ENCODE measurements around the gene KRTAP12-3.

Gene KRTAP12-3

DNA sequence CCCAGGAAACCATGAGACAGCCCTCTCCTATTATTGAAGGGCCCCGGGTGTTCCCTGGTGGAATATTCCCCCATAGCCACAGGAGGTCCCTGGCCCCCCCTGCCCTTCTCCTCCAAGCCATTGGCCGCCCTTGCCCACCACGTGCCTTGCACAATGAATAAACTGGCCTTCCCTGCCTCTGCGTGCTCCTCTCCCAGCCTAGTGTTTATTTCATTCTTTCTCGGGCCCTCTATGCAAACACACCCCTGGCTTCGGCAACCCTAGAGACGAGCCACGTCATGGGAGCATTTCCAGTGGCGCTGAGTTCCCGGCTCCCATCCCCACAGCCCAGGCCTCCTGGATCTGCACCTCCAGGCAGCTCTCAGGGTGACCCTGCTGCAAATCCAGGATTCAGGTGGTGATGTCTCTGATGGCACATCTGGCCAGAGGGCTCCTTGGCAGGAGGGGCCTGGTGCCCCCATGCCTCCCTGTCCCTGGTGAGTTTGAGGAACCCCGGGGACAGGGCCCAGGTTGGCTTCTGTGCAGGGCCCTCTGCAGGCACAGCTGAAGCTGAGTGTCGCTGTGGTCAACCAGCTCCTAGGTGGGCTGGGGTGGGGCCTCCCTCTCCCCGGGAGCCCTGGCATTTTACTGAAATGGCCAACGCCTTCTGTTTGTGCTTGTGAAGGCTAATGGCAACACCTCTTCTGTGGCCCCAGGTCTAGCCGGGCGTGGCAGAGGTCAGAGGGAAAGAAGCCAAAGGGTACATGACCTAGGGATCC, 45.4 kb downstream of the KRTAP12-3 start:
- no peak for DNase-seq

DNA sequence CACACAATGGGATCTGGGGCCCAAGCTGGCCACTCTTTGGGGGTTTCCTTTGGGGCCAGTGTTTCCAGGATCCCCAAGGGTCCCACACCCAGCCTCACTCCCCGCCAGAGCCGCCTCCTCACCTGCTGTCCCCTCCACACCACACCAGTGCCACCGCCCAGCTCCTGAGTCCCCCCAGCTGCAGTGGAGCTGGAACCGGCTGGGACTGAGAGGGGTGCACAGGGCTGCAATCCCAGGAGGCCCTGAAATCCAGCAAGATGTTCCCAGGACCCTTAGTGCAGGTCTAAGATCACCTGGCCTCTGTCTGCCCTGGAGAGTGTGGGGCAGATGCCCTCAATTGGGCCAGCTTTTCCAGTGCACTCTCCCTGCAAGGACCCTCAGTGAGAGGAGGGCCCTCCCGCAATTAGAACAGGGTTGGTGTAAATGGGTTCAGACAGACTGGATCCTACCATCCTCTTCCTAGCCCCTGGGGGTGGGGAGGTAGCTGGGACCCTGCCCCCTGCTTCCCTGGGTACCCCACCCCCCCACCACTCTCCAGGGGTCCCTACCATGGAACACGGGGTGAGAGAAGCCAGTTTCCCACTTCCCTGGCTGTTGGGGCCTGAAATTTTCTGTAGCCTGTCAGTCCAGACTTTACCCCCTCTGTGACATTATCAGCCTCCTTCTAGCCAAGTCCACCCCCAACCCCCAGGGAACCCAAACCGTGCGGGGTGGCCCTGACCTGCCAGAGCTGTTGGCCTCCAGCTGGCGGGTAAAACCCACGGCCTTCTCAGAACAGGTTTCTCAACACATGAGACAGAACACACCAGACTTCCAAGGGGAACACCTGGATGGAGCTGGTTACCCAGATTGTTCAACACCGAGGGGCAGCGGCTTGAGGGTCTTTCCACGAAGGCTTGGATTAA, 46.3 kb downstream of the KRTAP12-3 start:
- no peak for DNase-seq

DNA sequence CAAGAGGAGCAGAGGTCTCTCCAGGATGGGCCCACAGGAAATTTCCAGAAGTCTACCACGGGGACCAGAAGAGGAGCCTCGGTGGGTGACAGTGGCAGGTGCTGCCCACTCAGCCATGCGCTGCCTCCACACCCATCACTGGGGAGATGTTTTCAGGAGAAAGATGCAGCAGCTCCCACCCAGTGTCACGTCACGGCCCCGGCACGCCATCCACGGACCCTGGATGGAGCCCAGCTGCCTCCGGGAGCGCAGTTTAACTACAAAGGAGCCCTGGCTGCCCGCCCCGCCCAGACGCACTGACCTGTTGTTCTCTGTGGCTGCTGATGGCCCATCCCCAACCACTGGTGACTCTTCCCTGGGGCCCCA, 46.9 kb downstream of the KRTAP12-3 start:
- DNase-seq = no peak

DNA sequence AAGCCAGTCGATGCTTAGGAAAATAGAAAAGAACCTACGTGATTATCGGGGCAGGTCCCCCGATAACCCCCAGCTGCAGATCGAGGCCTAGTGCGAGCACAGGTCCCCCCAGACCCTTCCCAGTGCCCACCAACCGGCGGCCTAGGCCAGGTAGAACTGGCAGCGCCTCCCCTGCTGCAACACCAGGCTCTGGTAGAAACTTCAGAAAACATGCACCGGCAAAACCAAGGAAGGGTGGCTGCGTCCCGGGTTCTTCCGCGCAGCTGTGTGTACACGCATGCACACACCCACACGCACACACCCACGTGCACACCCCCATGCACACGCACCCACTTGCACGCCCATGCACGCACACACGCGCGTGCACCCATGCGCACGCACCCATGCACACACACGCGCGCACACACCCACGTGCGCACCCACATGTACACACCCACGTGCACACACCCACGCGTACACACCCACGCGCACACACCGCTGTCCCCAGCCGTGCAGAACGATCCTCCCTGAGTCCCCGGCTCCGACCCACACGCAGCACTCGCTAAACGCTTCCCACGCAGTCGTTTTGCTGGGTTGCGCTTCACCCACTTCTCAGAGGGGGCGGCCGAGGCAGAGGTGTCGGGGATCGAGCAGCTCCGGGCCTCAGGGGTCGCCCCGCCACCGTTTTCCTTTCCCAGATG, 48.4 kb downstream of the KRTAP12-3 start:
- no peak for DNase-seq

DNA sequence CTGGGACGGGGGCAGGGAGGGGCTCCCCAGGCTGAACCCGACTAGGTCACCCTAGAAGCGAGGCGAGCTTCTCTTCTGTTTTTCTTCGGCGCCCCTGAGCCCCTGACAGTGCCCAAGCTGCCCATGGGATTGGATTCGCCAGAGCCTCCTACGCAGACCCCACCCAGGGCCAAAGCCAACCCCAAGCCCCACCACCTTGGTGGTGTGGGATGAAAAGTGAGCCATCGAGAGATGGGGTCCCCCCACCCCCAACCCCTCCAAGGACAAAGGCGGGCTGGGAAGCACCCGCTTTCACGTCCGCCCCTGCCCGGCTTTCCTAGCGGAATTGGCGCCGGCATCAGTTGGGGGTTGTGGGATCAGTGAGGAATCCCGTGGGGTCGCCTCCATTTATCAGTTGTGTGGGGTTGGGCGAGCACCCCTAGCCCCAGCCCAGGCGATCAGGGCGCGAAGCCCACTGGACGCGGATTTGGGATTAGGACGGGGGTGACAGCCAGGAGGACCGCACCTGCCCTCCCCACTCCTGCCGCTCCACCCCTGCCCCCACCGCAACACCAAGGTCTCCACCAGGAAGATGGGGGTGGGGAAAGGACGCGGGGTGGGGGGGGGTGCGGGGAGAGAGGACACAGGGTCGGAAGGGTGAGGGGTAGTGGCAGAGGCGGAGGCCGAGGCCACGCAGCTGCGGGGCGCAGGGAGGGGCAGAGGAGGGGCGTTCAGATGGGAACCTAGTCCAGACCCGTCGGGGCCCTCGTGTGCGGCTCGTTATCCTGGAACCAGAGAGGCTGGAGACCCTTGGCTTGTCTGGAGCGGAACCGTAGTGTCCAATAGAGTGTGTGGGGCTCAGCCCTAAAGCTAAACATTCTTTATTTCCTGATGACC, 49.2 kb downstream of the KRTAP12-3 start:
- no peak for DNase-seq

Data from fibroblast of skin of back (primary cell).